Stimulated activated CD8-positive, alpha-beta memory T cell treated with anti-CD3 and anti-CD28 coated beads, Interleukin-12 subunit alpha, Interleukin-12 subunit beta, amount 100 ng/mL, for 24 hours (primary cell): Measurements from ENCODE around the gene CEP104.
A peak's percentile ranks its signal among the peaks of the same experiment; 100 is the strongest.

Experiments used
- DNase-seq: peaks from one replicate; pipeline ENCODE4 v3.0.0-alpha.2; 2020; ENCODE audit errors: extremely low read depth

CEP104 gene

DNA sequence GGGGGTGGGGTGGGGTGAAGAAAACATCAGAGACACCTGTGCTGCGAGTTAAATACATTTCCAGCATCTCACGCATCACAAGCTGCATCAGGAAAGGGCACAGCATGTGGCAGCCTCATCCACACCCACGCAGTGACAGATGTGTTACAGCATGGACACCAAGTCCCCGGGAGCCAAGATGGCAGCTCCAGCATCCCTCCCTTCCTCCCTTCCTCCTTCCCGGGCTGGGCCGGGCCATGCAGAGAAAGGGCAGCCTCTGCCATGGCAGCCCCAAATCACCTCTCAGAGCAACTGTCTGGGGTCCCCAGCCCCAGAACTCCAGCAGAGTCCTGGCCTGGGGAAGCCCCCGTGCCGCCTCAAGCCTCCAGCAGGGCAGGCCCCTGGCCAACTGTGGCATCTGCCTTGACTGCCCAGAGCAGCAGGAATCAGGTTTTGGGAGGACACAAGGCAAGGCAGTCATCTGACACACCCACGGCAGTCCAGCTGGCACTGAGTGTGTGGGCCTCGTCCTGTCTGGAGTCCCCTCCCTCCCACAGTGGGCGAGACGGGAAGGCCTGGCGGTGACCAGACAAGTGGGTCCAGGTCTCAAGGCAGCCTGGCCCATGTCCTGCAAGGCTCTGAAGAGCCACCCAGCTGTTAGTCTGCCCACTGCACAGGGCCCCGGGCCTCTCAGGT is 78.3 kb downstream of the CEP104 start:
- DNase-seq = no peak

DNA sequence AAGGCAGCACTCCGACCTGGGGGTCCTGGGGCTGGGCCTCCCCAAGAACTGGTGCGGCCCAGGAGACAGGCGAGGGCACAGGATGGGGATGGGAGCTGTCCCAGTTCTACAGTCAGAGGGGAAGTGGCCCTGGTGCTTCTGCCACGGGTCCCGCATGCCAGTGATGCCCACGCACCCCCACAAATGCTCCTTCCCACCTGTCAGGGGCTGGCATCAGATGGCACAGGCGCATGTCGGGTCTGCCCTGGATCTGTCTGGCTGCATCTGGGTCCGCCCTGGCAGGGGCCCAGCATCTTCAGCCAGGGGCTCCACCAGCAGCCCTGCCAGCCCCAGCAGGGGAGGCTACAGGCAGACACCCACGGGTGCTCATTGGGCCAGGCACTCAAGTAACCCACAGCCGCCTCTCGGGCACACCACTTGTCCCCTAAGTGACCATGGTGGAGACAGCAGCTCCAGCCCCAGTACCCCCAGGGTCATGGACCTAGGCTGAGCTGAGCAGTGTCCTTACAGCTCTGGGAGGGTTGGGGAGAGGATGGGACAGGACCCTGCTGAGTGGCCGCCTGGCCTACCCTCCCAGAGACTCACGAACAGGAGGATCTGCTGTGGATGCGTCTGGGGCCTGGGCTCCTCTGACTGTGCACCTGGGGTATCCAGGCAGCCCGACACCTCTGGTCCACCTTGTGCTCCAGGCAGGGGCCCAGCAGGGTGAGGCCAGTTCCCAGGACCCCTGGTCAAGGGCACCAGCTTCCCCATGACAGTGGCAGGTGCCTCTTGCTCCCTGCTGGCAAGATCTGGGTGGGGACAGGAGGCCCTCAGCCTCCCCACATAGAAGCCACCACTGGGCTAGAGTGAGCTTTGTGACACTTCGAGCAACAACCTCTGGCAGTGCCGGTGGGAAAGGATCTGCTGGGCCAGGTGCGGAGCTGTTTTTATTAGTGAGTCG is 79.1 kb downstream of the CEP104 start:
- DNase-seq = no peak

DNA sequence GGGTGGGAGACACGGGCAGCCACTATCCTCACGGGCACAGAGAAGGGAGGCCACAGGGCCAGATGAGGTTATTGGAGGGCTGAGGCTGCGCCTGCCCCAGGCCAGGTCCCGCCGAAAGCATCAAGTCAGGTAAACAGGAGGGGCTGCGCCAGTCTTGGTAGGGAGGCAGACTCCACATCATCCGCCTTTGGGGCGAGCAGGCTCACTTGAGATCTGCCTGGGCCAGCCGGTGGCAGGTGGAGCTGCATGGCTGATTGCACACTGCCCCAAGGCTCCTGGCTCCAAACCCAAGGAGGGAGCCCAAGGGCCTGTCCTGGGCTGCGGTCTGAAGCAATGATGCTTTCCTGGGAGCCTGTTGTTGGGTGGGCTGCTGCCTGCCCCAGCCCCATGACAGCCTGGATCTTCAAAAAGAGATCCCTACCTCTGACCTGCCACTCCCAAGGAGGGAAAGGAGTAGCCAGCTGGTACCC is 79.9 kb downstream of the CEP104 start:
- DNase-seq = no peak

GRCh38 chr1:3776231-3776961 is 80.6 kb downstream of the CEP104 start:
- DNase-seq = no peak

DNA sequence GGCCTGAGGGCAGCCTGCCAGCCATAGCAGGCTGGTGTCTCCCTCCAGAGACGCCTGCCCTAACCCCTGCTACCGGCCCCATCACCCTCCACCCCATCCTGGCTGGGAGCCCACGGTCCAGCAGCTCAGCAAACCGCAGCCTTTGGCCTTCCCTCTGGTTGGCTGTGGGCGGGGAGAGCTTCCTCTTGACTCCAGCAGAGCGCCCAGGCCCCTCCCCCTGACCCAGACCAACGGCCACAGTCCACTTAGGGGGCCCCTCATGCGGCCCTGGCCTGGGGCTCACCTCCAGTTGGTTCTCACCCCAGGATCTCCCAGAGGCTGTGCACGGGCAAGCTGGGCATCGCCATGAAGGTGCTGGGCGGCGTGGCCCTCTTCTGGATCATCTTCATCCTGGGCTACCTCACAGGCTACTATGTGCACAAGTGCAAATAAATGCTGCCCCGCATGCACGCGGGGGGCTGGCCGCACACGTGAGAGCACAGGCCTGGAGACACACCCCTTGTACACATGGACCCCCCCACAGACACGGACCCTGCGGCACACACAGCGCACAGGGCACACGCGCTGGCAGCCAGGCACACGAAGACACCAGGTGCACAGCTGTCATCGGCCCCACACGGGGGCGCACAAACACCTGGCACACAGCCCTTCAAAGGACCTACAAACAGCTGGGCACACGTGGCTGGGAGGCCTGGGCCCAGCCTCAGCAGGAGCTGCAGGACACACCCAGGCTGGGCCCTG is 81.4 kb downstream of the CEP104 start:
- no peak for DNase-seq

- DNase-seq = no peak
Observed at GRCh38 chr1:3774946-3775489, 82.0 kb downstream of the CEP104 start.

- no peak for DNase-seq
Observed at GRCh38 chr1:3774276-3774945, 82.6 kb downstream of the CEP104 start.

DNA sequence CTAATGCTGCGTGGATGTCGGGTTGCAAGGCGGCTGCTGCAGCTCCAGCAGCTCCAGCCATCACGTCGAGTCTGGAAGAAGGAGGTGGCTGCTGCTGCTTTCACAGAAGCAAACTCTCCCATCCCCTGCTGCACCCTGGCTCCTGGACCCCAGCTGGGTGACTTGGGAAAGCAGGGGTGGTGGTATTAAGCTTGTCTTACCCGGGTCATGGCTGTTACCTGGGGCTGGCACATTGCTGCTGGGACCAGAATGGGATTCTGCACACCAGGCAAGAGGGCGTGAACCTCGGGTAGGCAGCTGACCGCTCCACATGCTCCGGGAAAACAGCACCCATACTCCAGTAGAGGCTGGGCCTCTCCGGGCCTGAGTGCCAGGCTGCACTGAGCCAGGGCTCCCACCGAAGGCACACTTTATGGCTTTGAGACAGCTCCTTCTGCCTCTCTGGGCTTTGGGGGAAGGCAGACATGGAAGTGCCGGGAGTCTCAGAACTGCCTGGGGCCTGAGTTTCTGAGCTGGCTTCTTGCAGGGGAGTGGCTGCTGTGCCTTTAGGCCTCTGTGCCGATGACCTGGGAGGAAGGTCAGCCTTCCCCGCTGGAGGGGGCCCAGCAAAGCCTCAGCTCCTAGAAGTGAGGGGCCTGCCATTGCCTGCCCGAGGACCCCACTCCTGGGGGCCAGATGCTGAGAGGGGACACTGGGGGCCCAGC is 83.3 kb downstream of the CEP104 start:
- no peak for DNase-seq

GRCh38 chr1:3772715-3773571 is 84.1 kb downstream of the CEP104 start, which contains the start of gene SMIM1:
Gene SMIM1 (plus strand): TSS chr1:3772749. CDS start chr1:3775374, 2,625 bp downstream.
- DNase-seq = no peak

- DNase-seq = peak; percentile 72
Observed at GRCh38 chr1:3772027-3772714, 84.8 kb downstream of the CEP104 start.

GRCh38 chr1:3771108-3772026 is 85.6 kb downstream of the CEP104 start:
- no peak for DNase-seq

GRCh38 chr1:3770047-3770765 is 86.8 kb downstream of the CEP104 start:
- DNase-seq = no peak

DNA sequence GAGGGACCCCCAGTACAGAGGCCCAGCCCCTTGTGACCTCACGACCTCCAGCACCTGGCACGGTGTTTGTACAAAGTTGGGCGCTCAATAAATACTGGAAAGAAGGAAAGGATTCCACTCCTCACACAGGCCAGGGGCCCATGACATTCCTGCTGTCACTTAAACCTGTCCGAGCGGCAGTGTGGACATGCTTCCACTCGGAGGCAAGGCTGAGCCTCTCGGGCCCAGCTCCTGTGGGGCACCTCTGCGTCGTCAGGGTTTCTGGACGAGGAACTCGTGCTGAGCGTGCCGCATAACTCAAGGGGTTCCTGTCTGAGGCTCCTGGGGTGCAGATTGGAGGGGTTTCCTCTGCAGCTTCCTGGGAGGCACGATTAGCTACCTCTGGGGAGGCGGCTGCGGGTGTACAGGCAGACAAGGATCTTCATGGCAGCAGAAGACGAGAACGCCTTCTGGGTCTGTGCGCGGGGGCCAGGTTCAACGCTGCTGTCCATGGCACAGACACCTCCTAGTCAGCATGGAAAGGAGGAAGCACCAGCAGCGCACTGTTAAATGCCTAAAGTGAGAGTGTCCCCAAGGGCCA is 88.1 kb downstream of the CEP104 start:
- no peak for DNase-seq

GRCh38 chr1:3767328-3767925 is 89.6 kb downstream of the CEP104 start:
- no peak for DNase-seq

DNA sequence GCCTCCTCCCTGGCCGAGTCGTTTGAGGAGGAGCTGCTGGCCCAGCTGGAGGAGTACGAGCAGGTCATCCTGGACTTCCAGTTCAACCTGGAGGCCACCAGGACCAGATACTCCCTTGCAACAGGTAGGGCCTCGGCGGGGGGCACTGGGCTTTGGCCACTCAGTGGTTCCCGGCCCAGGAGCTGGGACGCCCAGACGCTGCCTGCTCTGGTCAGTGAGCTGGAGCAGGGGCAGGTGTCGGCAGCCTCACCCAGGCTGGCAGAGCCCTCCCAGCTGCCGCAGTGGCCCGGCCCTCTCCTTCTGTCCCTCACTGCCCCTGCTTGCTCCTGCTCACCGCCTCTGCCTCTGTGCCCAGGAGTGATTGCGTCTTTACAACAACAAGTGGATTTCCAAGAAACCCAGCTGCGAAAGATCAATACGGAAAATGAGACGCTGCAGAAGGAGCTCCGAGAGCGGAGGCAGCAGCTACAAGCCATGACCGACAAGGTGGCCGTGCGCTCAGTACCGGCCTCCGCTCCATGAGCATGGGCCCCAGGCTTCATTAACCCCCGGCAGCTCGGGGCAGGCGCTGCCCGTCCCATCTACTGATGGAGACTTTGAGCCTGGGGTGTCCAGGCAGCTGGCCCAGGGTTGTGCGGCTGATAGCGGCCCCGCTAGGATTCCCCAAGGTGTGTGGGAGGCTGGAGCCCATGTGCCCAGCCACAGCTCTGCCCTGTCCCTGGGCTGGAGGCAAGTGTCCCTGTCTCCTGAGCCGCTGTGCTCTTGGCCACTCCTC is 93.5 kb downstream of the CEP104 start:
- DNase-seq = no peak
